Measurements from ENCODE around the gene TBC1D8.

DNA sequence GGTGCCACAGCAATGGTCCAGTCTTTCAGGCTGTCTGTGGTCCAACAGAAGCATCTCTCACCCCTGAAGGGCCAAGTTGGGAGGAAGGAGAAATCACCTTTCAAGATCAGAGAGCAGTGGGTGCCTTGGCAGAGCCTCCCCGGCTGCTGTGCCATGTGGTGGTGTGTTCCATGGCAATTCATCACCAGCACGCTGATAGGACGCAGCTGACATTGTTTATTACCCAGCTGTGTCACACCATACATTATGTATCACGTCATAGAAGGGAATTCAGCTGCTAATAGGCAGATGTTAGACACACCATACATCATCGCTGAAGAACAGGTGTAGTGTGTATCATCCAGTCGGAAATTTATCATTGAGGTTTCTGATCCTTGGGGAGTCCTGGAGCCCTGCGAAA, 178.7 kb downstream of the TBC1D8 start:
- TF ChIP-seq, protein P1, sequence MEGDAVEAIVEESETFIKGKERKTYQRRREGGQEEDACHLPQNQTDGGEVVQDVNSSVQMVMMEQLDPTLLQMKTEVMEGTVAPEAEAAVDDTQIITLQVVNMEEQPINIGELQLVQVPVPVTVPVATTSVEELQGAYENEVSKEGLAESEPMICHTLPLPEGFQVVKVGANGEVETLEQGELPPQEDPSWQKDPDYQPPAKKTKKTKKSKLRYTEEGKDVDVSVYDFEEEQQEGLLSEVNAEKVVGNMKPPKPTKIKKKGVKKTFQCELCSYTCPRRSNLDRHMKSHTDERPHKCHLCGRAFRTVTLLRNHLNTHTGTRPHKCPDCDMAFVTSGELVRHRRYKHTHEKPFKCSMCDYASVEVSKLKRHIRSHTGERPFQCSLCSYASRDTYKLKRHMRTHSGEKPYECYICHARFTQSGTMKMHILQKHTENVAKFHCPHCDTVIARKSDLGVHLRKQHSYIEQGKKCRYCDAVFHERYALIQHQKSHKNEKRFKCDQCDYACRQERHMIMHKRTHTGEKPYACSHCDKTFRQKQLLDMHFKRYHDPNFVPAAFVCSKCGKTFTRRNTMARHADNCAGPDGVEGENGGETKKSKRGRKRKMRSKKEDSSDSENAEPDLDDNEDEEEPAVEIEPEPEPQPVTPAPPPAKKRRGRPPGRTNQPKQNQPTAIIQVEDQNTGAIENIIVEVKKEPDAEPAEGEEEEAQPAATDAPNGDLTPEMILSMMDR (IDR thresholded peaks at IDR 0.05; ENCODE audit: insufficient read depth, low read length): no peak
- TF ChIP-seq POLR2AphosphoS5 (IDR thresholded peaks at IDR 0.05; ENCODE audit: low read depth): no peak
- TF ChIP-seq GABPA (IDR thresholded peaks at IDR 0.05; ENCODE audit: low read depth): no peak
- TF ChIP-seq, protein P2, sequence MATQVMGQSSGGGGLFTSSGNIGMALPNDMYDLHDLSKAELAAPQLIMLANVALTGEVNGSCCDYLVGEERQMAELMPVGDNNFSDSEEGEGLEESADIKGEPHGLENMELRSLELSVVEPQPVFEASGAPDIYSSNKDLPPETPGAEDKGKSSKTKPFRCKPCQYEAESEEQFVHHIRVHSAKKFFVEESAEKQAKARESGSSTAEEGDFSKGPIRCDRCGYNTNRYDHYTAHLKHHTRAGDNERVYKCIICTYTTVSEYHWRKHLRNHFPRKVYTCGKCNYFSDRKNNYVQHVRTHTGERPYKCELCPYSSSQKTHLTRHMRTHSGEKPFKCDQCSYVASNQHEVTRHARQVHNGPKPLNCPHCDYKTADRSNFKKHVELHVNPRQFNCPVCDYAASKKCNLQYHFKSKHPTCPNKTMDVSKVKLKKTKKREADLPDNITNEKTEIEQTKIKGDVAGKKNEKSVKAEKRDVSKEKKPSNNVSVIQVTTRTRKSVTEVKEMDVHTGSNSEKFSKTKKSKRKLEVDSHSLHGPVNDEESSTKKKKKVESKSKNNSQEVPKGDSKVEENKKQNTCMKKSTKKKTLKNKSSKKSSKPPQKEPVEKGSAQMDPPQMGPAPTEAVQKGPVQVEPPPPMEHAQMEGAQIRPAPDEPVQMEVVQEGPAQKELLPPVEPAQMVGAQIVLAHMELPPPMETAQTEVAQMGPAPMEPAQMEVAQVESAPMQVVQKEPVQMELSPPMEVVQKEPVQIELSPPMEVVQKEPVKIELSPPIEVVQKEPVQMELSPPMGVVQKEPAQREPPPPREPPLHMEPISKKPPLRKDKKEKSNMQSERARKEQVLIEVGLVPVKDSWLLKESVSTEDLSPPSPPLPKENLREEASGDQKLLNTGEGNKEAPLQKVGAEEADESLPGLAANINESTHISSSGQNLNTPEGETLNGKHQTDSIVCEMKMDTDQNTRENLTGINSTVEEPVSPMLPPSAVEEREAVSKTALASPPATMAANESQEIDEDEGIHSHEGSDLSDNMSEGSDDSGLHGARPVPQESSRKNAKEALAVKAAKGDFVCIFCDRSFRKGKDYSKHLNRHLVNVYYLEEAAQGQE (IDR thresholded peaks at IDR 0.05; ENCODE audit: insufficient replicate concordance, low read depth): no peak

Measured in HL-60 (cell line).